Vagina (tissue), 2 donors: Measurements from ENCODE around the gene SNPH.

Experiments
- CTCF ChIP-seq, 3 experiments: fragments of 450-650 bp in 2 of 3; fragments of 200-600 bp in 1 of 3; sonication (generic) in 1 of 3; IDR thresholded peaks; one replicate each; pipeline ENCODE4 v1.5.1; 2017 to 2019; ENCODE audit warnings: antibody characterized with exemption in 3 of 3, mild to moderate bottlenecking in 2 of 3, moderate library complexity in 2 of 3
- POLR2A ChIP-seq, 2 donors: fragments of 450-650 bp; IDR thresholded peaks; one replicate each; pipeline ENCODE4 v1.6.1; 2017; ENCODE audit warnings: antibody characterized with exemption in 2 of 2, mild to moderate bottlenecking in 2 of 2, moderate library complexity in 2 of 2
- POLR2AphosphoS5 ChIP-seq, 2 donors: sonication (generic); formaldehyde crosslinking; IDR thresholded peaks; one replicate each; pipeline ENCODE4 v1.9.0; 2017; ENCODE audit warnings: antibody characterized with exemption in 2 of 2, mild to moderate bottlenecking in 2 of 2, low read depth in 1 of 2; ENCODE audit not compliant: insufficient read depth in 1 of 2

GRCh38 chr20:1299522-1299921 lies 33.4 kb downstream of the SNPH start:
- TF ChIP-seq CTCF (IDR thresholded peaks at IDR 0.05) = no peak
- TF ChIP-seq POLR2A (IDR thresholded peaks at IDR 0.05) = no peak
- no peak for TF ChIP-seq POLR2AphosphoS5 (IDR thresholded peaks at IDR 0.05; ENCODE audit: insufficient read depth in 1 of 2, low read depth in 1 of 2)
